ENCODE results near the gene PPP1R14C.

DNA sequence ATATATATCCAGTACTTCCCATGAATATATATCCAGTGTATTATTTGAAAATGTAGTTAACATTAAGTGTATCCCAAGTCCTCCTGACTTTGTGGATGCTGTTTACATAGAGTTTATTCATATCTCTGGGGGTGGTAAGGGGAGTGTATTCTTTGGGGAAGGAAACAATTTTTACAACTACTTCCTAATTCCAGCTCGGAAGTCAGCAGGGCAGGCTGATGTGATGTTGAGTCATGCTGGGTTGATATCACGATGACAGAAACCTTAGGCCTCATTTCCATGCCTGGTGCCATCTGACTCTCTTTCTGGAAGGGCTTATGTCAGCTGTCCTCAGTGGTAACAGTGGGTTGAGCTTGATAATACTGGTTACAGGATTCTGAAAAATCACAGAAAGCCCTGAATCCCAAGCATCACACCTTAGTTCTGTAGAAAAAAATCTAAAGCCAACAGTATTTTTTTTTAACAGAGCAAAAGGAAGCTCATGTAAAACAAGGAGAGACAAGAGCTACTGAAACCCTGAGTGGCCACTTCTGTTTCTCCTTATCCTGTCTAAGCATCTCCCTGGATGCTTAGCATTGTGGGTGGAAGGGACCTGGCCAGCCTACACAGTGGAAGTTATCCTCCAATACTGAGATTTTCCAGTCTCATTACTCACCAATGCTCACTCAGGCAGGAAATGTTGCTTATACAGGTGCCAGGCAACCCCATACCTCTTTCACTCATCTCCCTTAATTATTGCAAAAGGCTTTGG is 150.8 kb downstream of the PPP1R14C start:
- TF ChIP-seq, protein P1, sequence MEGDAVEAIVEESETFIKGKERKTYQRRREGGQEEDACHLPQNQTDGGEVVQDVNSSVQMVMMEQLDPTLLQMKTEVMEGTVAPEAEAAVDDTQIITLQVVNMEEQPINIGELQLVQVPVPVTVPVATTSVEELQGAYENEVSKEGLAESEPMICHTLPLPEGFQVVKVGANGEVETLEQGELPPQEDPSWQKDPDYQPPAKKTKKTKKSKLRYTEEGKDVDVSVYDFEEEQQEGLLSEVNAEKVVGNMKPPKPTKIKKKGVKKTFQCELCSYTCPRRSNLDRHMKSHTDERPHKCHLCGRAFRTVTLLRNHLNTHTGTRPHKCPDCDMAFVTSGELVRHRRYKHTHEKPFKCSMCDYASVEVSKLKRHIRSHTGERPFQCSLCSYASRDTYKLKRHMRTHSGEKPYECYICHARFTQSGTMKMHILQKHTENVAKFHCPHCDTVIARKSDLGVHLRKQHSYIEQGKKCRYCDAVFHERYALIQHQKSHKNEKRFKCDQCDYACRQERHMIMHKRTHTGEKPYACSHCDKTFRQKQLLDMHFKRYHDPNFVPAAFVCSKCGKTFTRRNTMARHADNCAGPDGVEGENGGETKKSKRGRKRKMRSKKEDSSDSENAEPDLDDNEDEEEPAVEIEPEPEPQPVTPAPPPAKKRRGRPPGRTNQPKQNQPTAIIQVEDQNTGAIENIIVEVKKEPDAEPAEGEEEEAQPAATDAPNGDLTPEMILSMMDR (IDR thresholded peaks at IDR 0.05; ENCODE audit: low read depth, low read length) = no peak
- TF ChIP-seq EZH2phosphoT487 (IDR thresholded peaks at IDR 0.05; ENCODE audit: low read depth) = no peak

All from OCI-LY3 (cell line).